DND-41 (cell line): ENCODE results near the gene NUDT3.

ENCODE experiments used
- ATAC-seq: fragments of 200-7000 bp; cut with Tn5 transposase; 3 replicates; pipeline ENCODE4 v1.9.1; 2021; ENCODE audit warnings: low read depth; ENCODE audit not compliant: insufficient read depth
- DNase-seq: peaks from one replicate; pipeline ENCODE4 v3.0.0-alpha.2; 2020
- H2AFZ ChIP-seq: 2 replicates; pipeline ENCODE4 v1.6.0; 2012; ENCODE audit warnings: low read depth, low read length
- H3K27ac ChIP-seq: 2 replicates; pipeline ENCODE4 v1.5.1; 2012; ENCODE audit warnings: low read length, inconsistent platforms
- H3K27me3 ChIP-seq: fragments of 200-600 bp; sonication (generic); 2 replicates; pipeline ENCODE4 v1.6.0; 2012; ENCODE audit warnings: low read length, mild to moderate bottlenecking, inconsistent platforms; ENCODE audit not compliant: insufficient read depth, poor library complexity
- H3K36me3 ChIP-seq: 2 replicates; pipeline ENCODE4 v1.5.1; 2012; ENCODE audit warnings: low read length, inconsistent platforms; ENCODE audit not compliant: insufficient read depth
- H3K4me1 ChIP-seq: 2 replicates; pipeline ENCODE4 v1.5.1; 2012; ENCODE audit warnings: mild to moderate bottlenecking, low read length; ENCODE audit not compliant: insufficient read depth
- H3K4me2 ChIP-seq: 2 replicates; pipeline ENCODE4 v1.6.0; 2012; ENCODE audit warnings: mild to moderate bottlenecking, moderate library complexity, low read length, inconsistent platforms; ENCODE audit not compliant: insufficient read depth
- H3K4me3 ChIP-seq, 2 experiments: fragments of 200-600 bp in 1 of 2; shearing (Covaris generic) in 1 of 2; 2 replicates each; pipeline ENCODE4 v1.5.1; 2012 to 2016; ENCODE audit warnings: inconsistent platforms in 2 of 2, low read length in 2 of 2, mild to moderate bottlenecking in 2 of 2, low read depth in 1 of 2, moderate library complexity in 1 of 2
- H3K79me2 ChIP-seq: 2 replicates; pipeline ENCODE4 v1.6.0; 2012; ENCODE audit warnings: low read length, inconsistent platforms; ENCODE audit not compliant: insufficient read depth
- H3K9ac ChIP-seq: 2 replicates; pipeline ENCODE4 v1.6.0; 2012; ENCODE audit warnings: low read depth, mild to moderate bottlenecking, inconsistent platforms, low read length, moderate library complexity
- H3K9me3 ChIP-seq: 2 replicates; pipeline ENCODE4 v1.5.1; 2012; ENCODE audit warnings: low read length, moderate library complexity, mild to moderate bottlenecking, inconsistent platforms; ENCODE audit not compliant: insufficient read depth, severe bottlenecking
- H4K20me1 ChIP-seq: 2 replicates; pipeline ENCODE4 v1.6.0; 2012; ENCODE audit warnings: low read length; ENCODE audit not compliant: insufficient read depth
- EZH2 ChIP-seq: IDR thresholded peaks from 3 replicates; pipeline ENCODE4 v1.6.1; 2012; ENCODE audit warnings: borderline replicate concordance, low read depth, mild to moderate bottlenecking, moderate library complexity, low read length, inconsistent platforms; ENCODE audit not compliant: severe bottlenecking
- TF ChIP-seq, protein P1 (sequence below): IDR thresholded peaks from 2 replicates; pipeline ENCODE4 v1.5.1; 2012; ENCODE audit warnings: borderline replicate concordance, low read length, moderate library complexity, mild to moderate bottlenecking; ENCODE audit not compliant: poor library complexity, severe bottlenecking; ENCODE audit errors: extremely low read depth

NUDT3 gene

DNA sequence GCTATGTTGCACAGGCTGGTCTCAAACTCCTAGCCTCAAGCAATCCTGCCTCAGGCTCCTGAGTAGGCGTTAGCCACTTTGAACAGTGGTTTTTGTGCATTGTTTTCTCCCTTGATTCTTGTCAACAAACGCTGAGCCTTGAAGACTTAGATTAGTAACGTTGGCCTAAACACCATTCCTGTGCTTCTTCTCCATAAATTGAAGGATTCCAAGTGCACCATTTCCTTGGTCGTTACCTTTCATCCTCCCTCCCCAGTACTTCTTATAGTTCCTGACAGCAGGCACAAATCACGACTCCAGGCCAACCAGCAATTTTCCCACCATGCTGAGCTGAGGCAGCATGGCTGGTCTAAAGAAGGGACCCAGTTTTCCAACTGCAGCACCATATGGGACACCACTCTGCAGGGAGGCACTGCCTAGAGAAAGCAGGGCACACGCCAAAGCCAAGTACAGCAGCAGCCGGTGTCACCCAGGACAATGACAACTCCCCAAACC is 24.5 kb upstream of the NUDT3 start:
- H3K27me3 ChIP-seq: no peaks in the 10 kb centered on the region
- H3K79me2 ChIP-seq: peaks cover 19% of the 10 kb centered on the region
- no peak overlapping the region for H3K4me2 ChIP-seq
- H3K27ac ChIP-seq: no peak overlapping the region
- peaks cover 76% of the 10 kb centered on the region for H3K36me3 ChIP-seq
- TF ChIP-seq, protein P1, sequence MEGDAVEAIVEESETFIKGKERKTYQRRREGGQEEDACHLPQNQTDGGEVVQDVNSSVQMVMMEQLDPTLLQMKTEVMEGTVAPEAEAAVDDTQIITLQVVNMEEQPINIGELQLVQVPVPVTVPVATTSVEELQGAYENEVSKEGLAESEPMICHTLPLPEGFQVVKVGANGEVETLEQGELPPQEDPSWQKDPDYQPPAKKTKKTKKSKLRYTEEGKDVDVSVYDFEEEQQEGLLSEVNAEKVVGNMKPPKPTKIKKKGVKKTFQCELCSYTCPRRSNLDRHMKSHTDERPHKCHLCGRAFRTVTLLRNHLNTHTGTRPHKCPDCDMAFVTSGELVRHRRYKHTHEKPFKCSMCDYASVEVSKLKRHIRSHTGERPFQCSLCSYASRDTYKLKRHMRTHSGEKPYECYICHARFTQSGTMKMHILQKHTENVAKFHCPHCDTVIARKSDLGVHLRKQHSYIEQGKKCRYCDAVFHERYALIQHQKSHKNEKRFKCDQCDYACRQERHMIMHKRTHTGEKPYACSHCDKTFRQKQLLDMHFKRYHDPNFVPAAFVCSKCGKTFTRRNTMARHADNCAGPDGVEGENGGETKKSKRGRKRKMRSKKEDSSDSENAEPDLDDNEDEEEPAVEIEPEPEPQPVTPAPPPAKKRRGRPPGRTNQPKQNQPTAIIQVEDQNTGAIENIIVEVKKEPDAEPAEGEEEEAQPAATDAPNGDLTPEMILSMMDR: no peak
- no peak for TF ChIP-seq EZH2
- H3K9ac ChIP-seq: no peak overlapping the region
- no peak overlapping the region for H3K4me3 ChIP-seq
- H3K4me1 ChIP-seq: peaks cover 8% of the 10 kb centered on the region; the same call in 1 of the 2 replicates
- H3K9me3 ChIP-seq: no peaks in the 10 kb centered on the region
- ATAC-seq (no peak), DNase-seq (no peak)
- no peak overlapping the region for H2AFZ ChIP-seq
- peaks cover 43% of the 10 kb centered on the region; the same call in 1 of the 2 replicates for H4K20me1 ChIP-seq

DNA sequence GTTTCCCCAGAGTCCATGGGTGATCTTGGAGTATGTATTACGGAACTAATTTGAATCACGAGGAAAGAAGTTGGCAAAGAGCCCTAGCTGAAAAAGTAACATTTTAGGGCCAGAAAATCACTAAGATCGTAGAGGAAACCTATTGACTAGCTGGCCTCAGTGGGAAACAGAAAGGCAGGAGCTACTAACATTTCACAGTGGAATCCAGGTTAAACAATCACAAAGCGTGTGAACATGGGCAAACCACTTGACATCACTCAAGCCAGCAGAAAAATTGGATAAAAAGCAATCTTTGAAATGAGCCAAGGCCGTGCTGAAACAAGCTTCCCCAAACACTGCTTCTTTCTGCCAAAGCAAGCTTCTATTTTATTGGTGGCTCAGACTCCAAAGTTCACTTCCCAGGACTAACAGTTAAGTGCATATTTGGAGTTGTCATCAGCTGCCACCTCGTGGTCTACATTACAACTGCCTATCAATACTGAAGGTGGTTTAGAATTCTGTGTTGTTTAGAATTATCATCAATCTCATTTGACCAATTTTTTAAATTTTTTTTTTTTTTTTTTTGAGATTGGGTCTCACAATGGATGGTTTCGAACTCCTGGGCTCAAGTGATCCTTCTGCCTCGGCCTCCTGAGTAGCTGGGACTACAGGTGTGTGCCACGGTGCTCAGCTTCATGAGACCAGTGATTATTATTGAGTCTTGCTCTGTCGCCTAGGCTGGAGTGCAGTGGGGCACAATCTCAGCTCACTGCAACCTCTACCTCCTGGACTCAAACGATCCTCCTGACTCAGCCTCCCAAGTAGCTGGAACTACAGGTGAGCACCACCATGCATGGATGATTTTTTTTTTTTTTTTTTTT is 22.8 kb upstream of the NUDT3 start:
- ATAC-seq (peak; percentile 68), DNase-seq (peak; percentile 42)
- no peaks in the 10 kb centered on the region for H3K27me3 ChIP-seq
- H3K4me3 ChIP-seq: no peak overlapping the region
- H3K9ac ChIP-seq: no peak overlapping the region
- peaks cover 30% of the 10 kb centered on the region; the same call in 1 of the 2 replicates for H4K20me1 ChIP-seq
- no peak overlapping the region for H3K27ac ChIP-seq
- no peak overlapping the region for H3K4me2 ChIP-seq
- H3K79me2 ChIP-seq: peaks cover 7% of the 10 kb centered on the region; the same call in 1 of the 2 replicates
- TF ChIP-seq, protein P1: peak; percentile 67
- TF ChIP-seq EZH2: no peak
- H2AFZ ChIP-seq: no peak overlapping the region
- peaks cover 59% of the 10 kb centered on the region for H3K36me3 ChIP-seq
- H3K4me1 ChIP-seq: no peaks in the 10 kb centered on the region
- no peaks in the 10 kb centered on the region for H3K9me3 ChIP-seq

DNA sequence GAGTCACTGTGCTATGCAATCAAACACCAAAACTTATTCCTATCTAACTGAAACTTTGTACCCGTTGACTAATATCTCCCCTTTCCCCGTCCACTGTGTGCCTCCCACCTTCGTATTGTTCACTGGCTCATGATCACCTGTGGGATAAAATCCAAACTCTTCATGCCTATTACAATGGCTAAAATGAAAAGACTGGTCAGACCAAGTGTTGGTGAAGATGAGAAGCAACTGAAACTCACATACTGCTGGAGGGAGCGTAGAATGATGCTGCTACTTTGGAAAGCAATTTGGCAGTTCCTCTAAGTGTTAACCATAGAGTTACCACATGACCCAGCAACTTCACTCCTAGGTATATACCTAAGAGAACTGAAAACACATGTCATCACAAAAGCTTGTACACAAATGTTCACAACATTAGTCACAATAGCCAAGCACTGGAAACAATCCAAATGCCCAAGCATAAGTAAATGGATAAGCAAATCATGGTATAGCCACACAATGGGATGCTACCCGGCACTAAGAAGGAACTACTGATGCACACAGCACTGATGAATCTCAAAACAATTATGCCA is 20.3 kb upstream of the NUDT3 start:
- DNase-seq: no peak
- no peak for ATAC-seq
- TF ChIP-seq EZH2: no peak
- TF ChIP-seq, protein P1: no peak
- Histone ChIP-seq H3K4me2 (no peak overlapping the region), H3K9ac (no peak overlapping the region), H4K20me1 (peaks cover 12% of the 10 kb centered on the region; the same call in 1 of the 2 replicates), H2AFZ (no peak overlapping the region), H3K79me2 (no peaks in the 10 kb centered on the region), H3K27ac (no peak overlapping the region), H3K4me1 (no peaks in the 10 kb centered on the region), H3K27me3 (no peaks in the 10 kb centered on the region), H3K9me3 (no peaks in the 10 kb centered on the region), H3K36me3 (peaks cover 35% of the 10 kb centered on the region), H3K4me3 (no peak overlapping the region)
